Ishikawa (cell line): Measurements from ENCODE around the gene CACNA1G.

Source experiments
- CEBPB ChIP-seq: IDR thresholded peaks from 2 replicates; pipeline ENCODE4 v1.6.1; 2012
- CREB1 ChIP-seq: IDR thresholded peaks from 2 replicates; pipeline ENCODE4 v1.6.1; 2012; ENCODE audit warnings: low read depth
- EGR1 ChIP-seq: IDR thresholded peaks from 2 replicates; pipeline ENCODE4 v1.6.1; 2012
- EP300 ChIP-seq: IDR thresholded peaks from 2 replicates; pipeline ENCODE4 v1.6.1; 2012; ENCODE audit warnings: borderline replicate concordance
- FOXM1 ChIP-seq: IDR thresholded peaks from 2 replicates; pipeline ENCODE4 v1.6.1; 2012; ENCODE audit warnings: low read depth, borderline replicate concordance
- NFIC ChIP-seq: IDR thresholded peaks from 2 replicates; pipeline ENCODE4 v1.6.1; 2012
- RAD21 ChIP-seq: IDR thresholded peaks from 2 replicates; pipeline ENCODE4 v1.6.1; 2012; ENCODE audit warnings: low read depth
- TAF1 ChIP-seq: IDR thresholded peaks from 2 replicates; pipeline ENCODE4 v1.6.1; 2012; ENCODE audit warnings: low read depth, mild to moderate bottlenecking
- TCF12 ChIP-seq: IDR thresholded peaks from 2 replicates; pipeline ENCODE4 v1.6.1; 2012; ENCODE audit warnings: low read depth
- TEAD4 ChIP-seq: IDR thresholded peaks from 2 replicates; pipeline ENCODE4 v1.6.1; 2012
- YY1 ChIP-seq: IDR thresholded peaks from 2 replicates; pipeline ENCODE4 v1.6.1; 2012; ENCODE audit warnings: low read depth
- ZBTB7A ChIP-seq: IDR thresholded peaks from 2 replicates; pipeline ENCODE4 v1.6.1; 2012; ENCODE audit warnings: low read depth
- TF ChIP-seq, protein P1 (sequence below): IDR thresholded peaks from 2 replicates; pipeline ENCODE4 v1.6.1; 2012
- TF ChIP-seq, protein P2 (sequence below): IDR thresholded peaks from 2 replicates; pipeline ENCODE4 v1.6.1; 2012; ENCODE audit warnings: low read depth, mild to moderate bottlenecking
- TF ChIP-seq, protein P3 (sequence below): IDR thresholded peaks from 2 replicates; pipeline ENCODE4 v1.6.1; 2012

The CACNA1G gene

DNA sequence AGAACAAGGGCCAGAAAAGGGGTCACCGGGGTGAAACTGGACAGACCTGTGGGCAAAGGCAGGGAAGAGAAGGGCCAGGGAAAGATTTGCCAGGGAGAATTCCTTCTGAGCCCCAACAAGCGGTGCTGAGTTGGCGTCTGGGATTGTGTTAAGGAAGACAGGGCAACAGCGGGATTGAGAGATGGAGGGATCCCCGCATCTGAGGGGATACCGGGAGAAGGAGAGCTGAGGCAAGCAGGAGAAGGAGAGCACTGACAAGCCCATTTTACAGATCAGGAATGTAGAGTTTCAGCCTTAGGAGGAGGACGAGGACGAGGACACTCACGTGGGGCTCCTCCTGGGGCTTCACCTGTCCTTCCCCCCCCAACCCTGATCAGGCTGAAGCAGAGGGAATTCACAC lies 73.2 kb downstream of the CACNA1G start:
- TF ChIP-seq NFIC: no peak
- TF ChIP-seq TAF1: no peak
- TF ChIP-seq, protein P1, sequence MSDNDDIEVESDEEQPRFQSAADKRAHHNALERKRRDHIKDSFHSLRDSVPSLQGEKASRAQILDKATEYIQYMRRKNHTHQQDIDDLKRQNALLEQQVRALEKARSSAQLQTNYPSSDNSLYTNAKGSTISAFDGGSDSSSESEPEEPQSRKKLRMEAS: no peak

DNA sequence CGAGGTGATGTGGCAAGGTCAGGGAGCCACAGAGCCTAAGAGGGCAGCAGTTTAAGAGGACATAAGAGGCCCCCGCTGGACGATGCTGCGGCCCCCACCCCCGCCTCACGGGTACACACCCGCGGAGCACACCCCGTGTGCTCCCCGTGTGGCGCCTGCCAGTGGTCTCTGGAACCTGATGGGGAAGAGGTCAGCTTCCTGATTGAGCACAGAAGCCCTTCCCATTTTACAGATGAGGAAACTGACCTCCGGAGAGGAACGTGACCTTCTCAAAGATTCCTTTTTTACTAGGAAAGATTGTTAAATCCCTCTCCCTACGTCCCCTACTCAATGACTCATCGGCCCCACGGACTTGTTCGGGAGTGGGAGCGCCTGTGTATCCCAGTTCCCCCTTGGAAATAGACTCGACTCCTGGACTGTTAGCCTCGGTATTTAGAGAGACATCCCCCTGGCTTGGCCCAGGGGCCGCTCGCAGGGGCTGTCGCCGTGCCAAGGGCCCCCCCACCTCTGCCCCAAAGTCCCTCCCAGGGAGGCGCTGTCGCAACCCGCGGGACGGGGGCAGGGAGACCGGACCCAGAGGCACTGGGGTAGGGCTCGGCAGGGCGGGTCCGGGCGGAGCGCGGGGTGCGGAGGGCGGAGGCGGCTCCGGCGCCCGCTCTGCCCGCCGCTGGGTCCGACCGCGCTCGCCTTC lies 73.9 kb downstream of the CACNA1G start, which contains the start of gene ABCC3:
ABCC3 (plus strand) TSS at position 658 of the 691 bp plus-strand sequence. CDS start 56 bp downstream, outside the sequence.
- TF ChIP-seq EP300 (peak; percentile 43; the same call in 1 of the 2 replicates), TAF1 (no peak; the same call in 1 of the 2 replicates), TEAD4 (peak; percentile 23; the same call in 1 of the 2 replicates), NFIC (peak; percentile 64), YY1 (no peak; the same call in none of the 2 replicates), RAD21 (no peak), ZBTB7A (peak; percentile 78; the same call in 1 of the 2 replicates), CEBPB (peak; percentile 91), FOXM1 (no peak), CREB1 (no peak), TCF12 (0 out of 2 replicates have a peak, but pooled peaks have one; percentile 28), EGR1 (peak; percentile 33)
- TF ChIP-seq, protein P2, sequence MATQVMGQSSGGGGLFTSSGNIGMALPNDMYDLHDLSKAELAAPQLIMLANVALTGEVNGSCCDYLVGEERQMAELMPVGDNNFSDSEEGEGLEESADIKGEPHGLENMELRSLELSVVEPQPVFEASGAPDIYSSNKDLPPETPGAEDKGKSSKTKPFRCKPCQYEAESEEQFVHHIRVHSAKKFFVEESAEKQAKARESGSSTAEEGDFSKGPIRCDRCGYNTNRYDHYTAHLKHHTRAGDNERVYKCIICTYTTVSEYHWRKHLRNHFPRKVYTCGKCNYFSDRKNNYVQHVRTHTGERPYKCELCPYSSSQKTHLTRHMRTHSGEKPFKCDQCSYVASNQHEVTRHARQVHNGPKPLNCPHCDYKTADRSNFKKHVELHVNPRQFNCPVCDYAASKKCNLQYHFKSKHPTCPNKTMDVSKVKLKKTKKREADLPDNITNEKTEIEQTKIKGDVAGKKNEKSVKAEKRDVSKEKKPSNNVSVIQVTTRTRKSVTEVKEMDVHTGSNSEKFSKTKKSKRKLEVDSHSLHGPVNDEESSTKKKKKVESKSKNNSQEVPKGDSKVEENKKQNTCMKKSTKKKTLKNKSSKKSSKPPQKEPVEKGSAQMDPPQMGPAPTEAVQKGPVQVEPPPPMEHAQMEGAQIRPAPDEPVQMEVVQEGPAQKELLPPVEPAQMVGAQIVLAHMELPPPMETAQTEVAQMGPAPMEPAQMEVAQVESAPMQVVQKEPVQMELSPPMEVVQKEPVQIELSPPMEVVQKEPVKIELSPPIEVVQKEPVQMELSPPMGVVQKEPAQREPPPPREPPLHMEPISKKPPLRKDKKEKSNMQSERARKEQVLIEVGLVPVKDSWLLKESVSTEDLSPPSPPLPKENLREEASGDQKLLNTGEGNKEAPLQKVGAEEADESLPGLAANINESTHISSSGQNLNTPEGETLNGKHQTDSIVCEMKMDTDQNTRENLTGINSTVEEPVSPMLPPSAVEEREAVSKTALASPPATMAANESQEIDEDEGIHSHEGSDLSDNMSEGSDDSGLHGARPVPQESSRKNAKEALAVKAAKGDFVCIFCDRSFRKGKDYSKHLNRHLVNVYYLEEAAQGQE: no peak
- TF ChIP-seq, protein P1: no peak
- TF ChIP-seq, protein P3, sequence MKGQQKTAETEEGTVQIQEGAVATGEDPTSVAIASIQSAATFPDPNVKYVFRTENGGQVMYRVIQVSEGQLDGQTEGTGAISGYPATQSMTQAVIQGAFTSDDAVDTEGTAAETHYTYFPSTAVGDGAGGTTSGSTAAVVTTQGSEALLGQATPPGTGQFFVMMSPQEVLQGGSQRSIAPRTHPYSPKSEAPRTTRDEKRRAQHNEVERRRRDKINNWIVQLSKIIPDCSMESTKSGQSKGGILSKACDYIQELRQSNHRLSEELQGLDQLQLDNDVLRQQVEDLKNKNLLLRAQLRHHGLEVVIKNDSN: no peak; the same call in 1 of the 2 replicates

- TF ChIP-seq ZBTB7A (peak; percentile 46; the same call in 1 of the 2 replicates), TEAD4 (0 out of 2 replicates have a peak, but pooled peaks have one; percentile 1), NFIC (no peak), EP300 (no peak), YY1 (no peak), FOXM1 (no peak; the same call in 1 of the 2 replicates), TCF12 (no peak), EGR1 (no peak), CREB1 (no peak), TAF1 (no peak; the same call in 1 of the 2 replicates), CEBPB (peak; percentile 84), RAD21 (no peak)
- TF ChIP-seq, protein P3: no peak
- TF ChIP-seq, protein P2: no peak
- TF ChIP-seq, protein P1: no peak; the same call in 1 of the 2 replicates
These were observed 74.6 kb downstream of the CACNA1G start for GRCh38 chr17:50634915-50635731.

- TF ChIP-seq TEAD4 (no peak), YY1 (no peak), TAF1 (no peak), NFIC (no peak), RAD21 (no peak), EP300 (no peak), TCF12 (no peak), EGR1 (no peak), ZBTB7A (no peak), FOXM1 (no peak), CREB1 (no peak), CEBPB (no peak)
- TF ChIP-seq, protein P1: no peak
- TF ChIP-seq, protein P2: no peak
- TF ChIP-seq, protein P3: no peak
These were observed 75.1 kb downstream of the CACNA1G start for GRCh38 chr17:50635732-50635981.
